ENCODE measurements around the gene RAB15. TPM values are rescaled to one million over a fixed set of nuclear protein-coding genes. Genes with fewer than 3 reads are reported as not detected.
A peak's percentile ranks its signal among the peaks of the same experiment; 100 is the strongest.
"Not testable (repeated sequence)": the region's sequence is repeated elsewhere in the genome, so short reads cannot be mapped to it uniquely, and the experiment has no call there.

The RAB15 gene
- total RNA-seq, 1 experiment from 2014 or later = 0.28 TPM

- H3K4me1 Mint-ChIP-seq (ENCODE audit: insufficient read depth, unreplicated experiment) = peaks cover 30% of the 10 kb centered on the region
- no peak for TF ChIP-seq CTCF (IDR thresholded peaks at IDR 0.05; ENCODE audit: unreplicated experiment)
- peaks cover 11% of the 10 kb centered on the region for H3K36me3 Mint-ChIP-seq (ENCODE audit: insufficient read depth, unreplicated experiment)
- ChIA-PET POLR2A (interaction anchor here (0.5 to 3.0 kb wide), 7 partner anchors 9 to 953 kb away, joined by 3 to 32 read pairs (median 3); partner anchors contain the start of gene FNTB), CTCF (interaction anchor here (0.8 to 1.1 kb wide), 2 partner anchors 24 to 93 kb away, joined by 4 read pairs; no protein-coding TSS in a partner anchor)
- intact Hi-C loops (cut with micrococcal nuclease) = no loop called here
- H3K27me3 Mint-ChIP-seq (ENCODE audit: insufficient read depth, unreplicated experiment) = no peaks in the 10 kb centered on the region
- no peak for DNase-seq (ENCODE audit: unreplicated experiment)
- no peaks in the 10 kb centered on the region for H3K9me3 Mint-ChIP-seq (ENCODE audit: unreplicated experiment)
- peak overlapping the region; percentile 85 for H3K4me3 Mint-ChIP-seq (ENCODE audit: unreplicated experiment)
- no TSS peak for BruUV-seq (replicated peaks)
- peak overlapping the region; percentile 98 for H3K27ac Mint-ChIP-seq (ENCODE audit: low read depth, unreplicated experiment)
These were observed 56.3 kb downstream of the RAB15 start for GRCh38 chr14:64915797-64916196.

GRCh38 chr14:64915029-64915424, 57.1 kb downstream of the RAB15 start:
- peaks cover 11% of the 10 kb centered on the region for H3K36me3 Mint-ChIP-seq (ENCODE audit: insufficient read depth, unreplicated experiment)
- no peaks in the 10 kb centered on the region for H3K9me3 Mint-ChIP-seq (ENCODE audit: unreplicated experiment)
- DNase-seq (ENCODE audit: unreplicated experiment) = no peak
- BruUV-seq (replicated peaks) = TSS peak; percentile 62
- CTCF ChIA-PET = interaction anchor here (0.6 to 1.5 kb wide), 6 partner anchors 9 to 1176 kb away, joined by 3 to 4 read pairs (median 4); no protein-coding TSS in a partner anchor
- H3K27ac Mint-ChIP-seq (ENCODE audit: low read depth, unreplicated experiment) = peak overlapping the region; percentile 98
- H3K27me3 Mint-ChIP-seq (ENCODE audit: insufficient read depth, unreplicated experiment) = no peaks in the 10 kb centered on the region
- peak overlapping the region; percentile 85 for H3K4me3 Mint-ChIP-seq (ENCODE audit: unreplicated experiment)
- TF ChIP-seq CTCF (IDR thresholded peaks at IDR 0.05; ENCODE audit: unreplicated experiment) = no peak
- H3K4me1 Mint-ChIP-seq (ENCODE audit: insufficient read depth, unreplicated experiment) = peaks cover 30% of the 10 kb centered on the region
- intact Hi-C loops (cut with micrococcal nuclease) = no loop called here
- POLR2A ChIA-PET = interaction anchor here (0.7 to 3.0 kb wide), 16 partner anchors 9 to 300 kb away, joined by 3 to 32 read pairs (median 3); partner anchors contain the start of genes FNTB and MAX

GRCh38 chr14:64914237-64915028, 57.7 kb downstream of the RAB15 start, which contains the start of gene CHURC1:
Gene CHURC1, plus strand, starts transcription at chr14:64914455. Its CDS starts 41 bp downstream, at chr14:64914496.
- Mint-ChIP-seq H3K27ac (ENCODE audit: low read depth, unreplicated experiment) (peak within 1 kb of the TSS; percentile 98), H3K4me1 (ENCODE audit: insufficient read depth, unreplicated experiment) (peaks cover 25% of the 10 kb centered on the region), H3K36me3 (ENCODE audit: insufficient read depth, unreplicated experiment) (peaks cover 6% of the 10 kb centered on the region), H3K9me3 (ENCODE audit: unreplicated experiment) (no peaks in the 10 kb centered on the region), H3K4me3 (ENCODE audit: unreplicated experiment) (peak within 1 kb of the TSS; percentile 85), H3K27me3 (ENCODE audit: insufficient read depth, unreplicated experiment) (no peaks in the 10 kb centered on the region)
- ChIA-PET POLR2A (interaction anchor here (0.6 to 3.0 kb wide), 21 partner anchors 10 to 512 kb away, joined by 3 to 32 read pairs (median 3); partner anchors contain the start of genes FNTB and MAX), CTCF (interaction anchor here (0.6 to 1.5 kb wide), 5 partner anchors 10 to 1175 kb away, joined by 3 to 4 read pairs (median 4); no protein-coding TSS in a partner anchor)
- no peak for TF ChIP-seq CTCF (IDR thresholded peaks at IDR 0.05; ENCODE audit: unreplicated experiment)
- DNase-seq (ENCODE audit: unreplicated experiment) = peak; percentile 99
- BruUV-seq (replicated peaks) = no TSS peak
- intact Hi-C loops (cut with micrococcal nuclease) = loop anchor here (5.0 kb wide), 1 partner anchor 73 kb away; the partner anchor contains the start of gene FNTB

GRCh38 chr14:64913477-64913876, 58.7 kb downstream of the RAB15 start:
- BruUV-seq (replicated peaks) = not testable (repeated sequence)
- intact Hi-C loops (cut with micrococcal nuclease) = loop anchor here (5.0 kb wide), 1 partner anchor 74 kb away; the partner anchor contains the start of gene FNTB
- CTCF ChIA-PET = interaction anchor here (1.5 kb wide), 1 partner anchor 18 kb away, joined by 3 read pairs; no protein-coding TSS in a partner anchor

More at GRCh38 chr14:64913477-64913876, 58.7 kb downstream of the RAB15 start:
- not testable (repeated sequence) for DNase-seq (ENCODE audit: unreplicated experiment); H3K36me3 Mint-ChIP-seq (ENCODE audit: insufficient read depth, unreplicated experiment); H3K9me3 Mint-ChIP-seq (ENCODE audit: unreplicated experiment); H3K27me3 Mint-ChIP-seq (ENCODE audit: insufficient read depth, unreplicated experiment)
- peak overlapping the region; percentile 85 for H3K4me3 Mint-ChIP-seq (ENCODE audit: unreplicated experiment)
- peaks cover 23% of the 10 kb centered on the region for H3K4me1 Mint-ChIP-seq (ENCODE audit: insufficient read depth, unreplicated experiment)
- peak overlapping the region; percentile 98 for H3K27ac Mint-ChIP-seq (ENCODE audit: low read depth, unreplicated experiment)
- POLR2A ChIA-PET = interaction anchor here (0.6 to 3.0 kb wide), 7 partner anchors 11 to 511 kb away, joined by 3 to 32 read pairs (median 3); partner anchors contain the start of gene FNTB

Measured in MCF 10A (cell line).